ENCODE results near the gene ACSL1. TPM values are rescaled to one million over a fixed set of nuclear protein-coding genes. Genes with fewer than 3 reads are reported as not detected.

ACSL1 gene
- total and polyA plus RNA-seq, 2 experiments from 2014 or later: 6.2 to 13.1 TPM

- H3F3A ChIP-seq (replicated peaks; ENCODE audit: low read depth): no peaks in the 10 kb centered on the region
- H3K27me3 ChIP-seq (ENCODE audit: insufficient read depth): peaks cover 55% of the 10 kb centered on the region
- peak overlapping the region; percentile 98 for H2AFZ ChIP-seq
- Mint-ChIP-seq H3K4me1 (peaks cover 3% of the 10 kb centered on the region; the same call in 1 of the 3 replicates), H3K9me3 (no peaks in the 10 kb centered on the region), H3K4me3 (peak overlapping the region; percentile 81), H3K27me3 (ENCODE audit: insufficient read depth, low read depth, poor library complexity) (peaks cover 35% of the 10 kb centered on the region), H3K27ac (no peak overlapping the region), H3K36me3 (ENCODE audit: low read depth) (no peaks in the 10 kb centered on the region; the same call in 2 of the 3 replicates)
- H3K27ac ChIP-seq (ENCODE audit: low read depth): no peak overlapping the region
- peak; percentile 41 for DNase-seq (ENCODE audit: low spot score)
- H3K79me2 ChIP-seq (replicated peaks; ENCODE audit: insufficient read depth): no peaks in the 10 kb centered on the region
- no peaks in the 10 kb centered on the region for H3K9me2 ChIP-seq (ENCODE audit: insufficient read depth)
- H3K4me2 ChIP-seq: peak overlapping the region; percentile 90
- H3K36me3 ChIP-seq (ENCODE audit: insufficient read depth): no peaks in the 10 kb centered on the region
- peak; percentile 42 for ATAC-seq
- H3K4me3 ChIP-seq: peak overlapping the region; percentile 71
- TF ChIP-seq ZNF331 (CRISPR knock-in tag; IDR thresholded peaks at IDR 0.05; ENCODE audit: low read depth) (no peak), ZNF462 (CRISPR knock-in tag; IDR thresholded peaks at IDR 0.05) (no peak), NANOG (IDR thresholded peaks at IDR 0.05; ENCODE audit: borderline replicate concordance) (no peak), CREB1 (CRISPR knock-in tag; IDR thresholded peaks at IDR 0.05; ENCODE audit: low read depth) (no peak), ETS1 (IDR thresholded peaks at IDR 0.05) (no peak), EZH2phosphoT487 (IDR thresholded peaks at IDR 0.05; ENCODE audit: unreplicated experiment) (no peak), REST (IDR thresholded peaks at IDR 0.05; ENCODE audit: unreplicated experiment) (no peak), POLR2AphosphoS5 (IDR thresholded peaks at IDR 0.05; ENCODE audit: low read depth) (no peak), JUNB (IDR thresholded peaks at IDR 0.05; ENCODE audit: unreplicated experiment) (no peak), CTCF (conservative IDR thresholded peaks at IDR 0.05; ENCODE audit: low read depth in 2 of 2) (no peak), ZNF114 (CRISPR knock-in tag; IDR thresholded peaks at IDR 0.05) (no peak), STAT1 (IDR thresholded peaks at IDR 0.05; ENCODE audit: unreplicated experiment) (no peak), EZH2 (IDR thresholded peaks at IDR 0.05; ENCODE audit: low read depth, unreplicated experiment) (no peak)
- peaks cover 3% of the 10 kb centered on the region; the same call in 1 of the 2 replicates for H3K4me1 ChIP-seq (ENCODE audit: insufficient read depth)
- no peaks in the 10 kb centered on the region for H4K20me1 ChIP-seq (replicated peaks; ENCODE audit: insufficient read depth)
Observed at GRCh38 chr4:184826691-184827270, 1.0 kb upstream of the ACSL1 start.

Data from GM23338 (cell line).